ENCODE data around the gene RND3.

The RND3 gene

DNA sequence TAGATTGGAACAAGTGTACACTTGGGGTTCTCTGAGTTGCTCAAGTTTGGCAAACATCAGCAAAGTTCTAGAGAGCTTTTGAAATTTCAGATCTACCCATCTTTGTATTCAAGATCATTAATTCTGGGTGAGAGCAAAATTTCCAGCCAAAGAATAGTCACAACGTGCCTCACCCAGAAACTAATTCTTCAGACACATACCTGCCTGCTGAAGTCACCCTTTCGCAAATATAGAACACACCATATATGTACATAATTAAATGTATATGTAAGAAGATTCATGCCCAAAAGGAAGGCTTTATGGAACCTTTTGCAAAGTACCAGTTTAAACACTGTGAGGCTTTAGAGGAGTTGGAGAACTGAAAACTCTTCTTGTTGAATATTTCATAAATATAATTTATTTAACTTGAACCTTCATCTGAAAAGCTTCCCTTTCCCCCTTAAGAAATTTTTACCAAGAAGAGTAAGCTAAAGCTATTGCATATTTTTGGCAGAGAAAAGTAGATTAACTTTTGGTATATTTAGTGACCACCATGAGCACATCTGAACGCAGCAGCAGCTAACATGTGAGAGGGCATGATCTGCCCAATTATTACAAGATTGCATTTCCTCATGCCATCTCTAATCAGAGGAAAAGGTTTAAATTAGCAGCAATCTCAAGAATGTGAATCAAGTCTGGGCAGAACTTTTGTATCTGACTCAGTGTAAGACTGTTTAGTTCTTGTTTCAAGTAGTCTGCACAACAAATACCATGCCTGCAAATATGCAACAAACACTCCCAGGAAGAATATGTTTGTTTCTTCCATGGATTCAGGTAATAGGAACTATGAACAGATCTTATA, 8.2 kb downstream of the RND3 start:
- FAIRE-seq: no peak
- no peak for DNase-seq (ENCODE audit: insufficient read length, low spot score)
- TF ChIP-seq POU2F2 (IDR thresholded peaks at IDR 0.05; ENCODE audit: low read depth, low read length): no peak

DNA sequence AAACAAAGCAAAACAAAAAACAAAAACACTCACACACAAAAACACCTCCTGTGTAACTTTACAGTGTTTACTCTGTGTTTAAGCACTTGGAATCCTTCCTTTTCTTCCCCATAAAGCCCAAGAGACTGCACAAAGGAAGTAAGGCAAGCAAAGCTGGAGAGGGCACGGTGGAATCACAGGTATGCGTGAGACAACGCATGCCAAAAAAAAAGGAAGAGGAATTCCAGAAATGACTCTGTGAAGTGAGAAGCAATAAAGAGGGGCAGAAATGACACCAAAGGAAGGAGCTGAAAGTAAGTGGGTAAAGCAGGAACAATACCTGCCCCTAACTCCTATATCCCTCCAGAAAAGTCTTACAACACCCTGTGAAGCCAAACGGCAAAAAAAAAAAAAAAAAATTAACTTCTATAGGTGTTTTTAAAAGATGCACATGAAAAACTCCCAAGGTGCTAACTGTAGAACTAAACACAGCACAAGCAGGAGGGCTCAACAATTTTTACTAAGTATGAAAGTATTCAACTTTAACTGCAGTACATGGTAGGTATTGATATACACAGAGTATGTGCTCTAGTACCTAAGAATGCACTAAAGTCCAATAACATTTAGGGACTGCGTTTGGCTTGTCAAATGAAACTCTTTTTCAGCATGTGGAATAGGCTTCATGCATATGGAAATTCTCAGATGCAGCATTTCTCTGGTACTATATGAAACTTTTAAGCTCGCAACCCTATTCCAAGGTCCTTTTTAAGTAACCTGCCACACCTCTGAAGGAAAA, 9.1 kb downstream of the RND3 start:
- no peak for TF ChIP-seq POU2F2 (IDR thresholded peaks at IDR 0.05; ENCODE audit: low read depth, low read length)
- TF ChIP-seq POLR2A (IDR thresholded peaks at IDR 0.05; ENCODE audit: low read depth, low read length): no peak
- no peak for TF ChIP-seq SPI1 (IDR thresholded peaks at IDR 0.05; ENCODE audit: low read depth, low read length)
- TF ChIP-seq PAX5 (IDR thresholded peaks at IDR 0.05; ENCODE audit: insufficient read depth, low read length, severe bottlenecking): no peak
- no peak for TF ChIP-seq POLR2AphosphoS5 (IDR thresholded peaks at IDR 0.05; ENCODE audit: low read depth, low read length)
- TF ChIP-seq TAF1 (IDR thresholded peaks at IDR 0.05; ENCODE audit: low read depth, low read length): no peak
- no peak for DNase-seq (ENCODE audit: insufficient read length, low spot score)
- FAIRE-seq: no peak

DNA sequence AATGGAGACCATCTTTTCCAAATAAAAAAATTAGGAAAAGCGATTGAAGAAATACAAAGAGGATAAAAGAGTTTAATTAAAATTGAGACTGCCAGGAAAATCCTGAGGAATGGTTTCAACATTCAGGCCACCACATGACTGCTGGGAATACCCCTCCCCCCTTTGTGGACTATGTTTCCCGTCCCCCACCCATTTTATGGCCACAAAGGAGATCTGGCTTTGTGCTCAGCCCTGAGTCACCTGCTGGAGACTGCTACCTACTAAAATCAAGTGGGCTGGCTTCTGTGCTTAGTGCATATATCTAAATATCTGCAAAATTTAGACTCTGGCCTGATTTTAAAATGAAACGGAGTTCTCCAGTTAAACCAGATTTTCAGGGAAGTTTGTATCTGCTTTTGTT, 10.1 kb downstream of the RND3 start:
- FAIRE-seq (no peak), DNase-seq (ENCODE audit: insufficient read length, low spot score) (no peak)
- no peak for TF ChIP-seq SPI1 (IDR thresholded peaks at IDR 0.05; ENCODE audit: low read depth, low read length)
- no peak for TF ChIP-seq POU2F2 (IDR thresholded peaks at IDR 0.05; ENCODE audit: low read depth, low read length)
- no peak for TF ChIP-seq TAF1 (IDR thresholded peaks at IDR 0.05; ENCODE audit: low read depth, low read length)
- TF ChIP-seq POLR2AphosphoS5 (IDR thresholded peaks at IDR 0.05; ENCODE audit: low read depth, low read length): no peak

DNA sequence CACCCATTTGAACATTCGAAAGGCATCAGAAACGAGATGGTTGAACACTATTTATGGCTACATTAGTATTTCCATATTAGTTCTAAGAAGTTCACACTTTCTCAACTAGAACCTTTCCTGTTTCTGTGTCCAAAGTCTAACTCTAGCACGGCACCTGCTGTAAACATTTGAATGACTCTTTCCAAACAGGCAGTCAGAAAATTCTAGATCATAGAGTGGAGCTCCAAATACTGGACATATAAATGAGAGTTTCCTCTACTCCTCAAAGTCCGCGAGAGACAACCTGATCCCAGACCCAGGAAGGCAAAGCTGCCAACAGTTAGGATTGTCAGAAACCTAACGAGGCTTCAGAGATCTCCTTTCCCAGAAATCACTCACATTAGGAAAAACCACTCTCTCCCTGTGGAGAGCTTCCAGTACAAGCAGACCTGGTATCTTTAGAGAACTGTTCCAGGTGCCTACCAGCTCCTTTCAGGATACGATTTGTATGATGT, 10.6 kb downstream of the RND3 start:
- DNase-seq (ENCODE audit: insufficient read length, low spot score) (no peak), FAIRE-seq (no peak)
- TF ChIP-seq PAX5 (IDR thresholded peaks at IDR 0.05; ENCODE audit: insufficient read depth, low read length, severe bottlenecking) (no peak), TAF1 (IDR thresholded peaks at IDR 0.05; ENCODE audit: low read depth, low read length) (no peak)

DNA sequence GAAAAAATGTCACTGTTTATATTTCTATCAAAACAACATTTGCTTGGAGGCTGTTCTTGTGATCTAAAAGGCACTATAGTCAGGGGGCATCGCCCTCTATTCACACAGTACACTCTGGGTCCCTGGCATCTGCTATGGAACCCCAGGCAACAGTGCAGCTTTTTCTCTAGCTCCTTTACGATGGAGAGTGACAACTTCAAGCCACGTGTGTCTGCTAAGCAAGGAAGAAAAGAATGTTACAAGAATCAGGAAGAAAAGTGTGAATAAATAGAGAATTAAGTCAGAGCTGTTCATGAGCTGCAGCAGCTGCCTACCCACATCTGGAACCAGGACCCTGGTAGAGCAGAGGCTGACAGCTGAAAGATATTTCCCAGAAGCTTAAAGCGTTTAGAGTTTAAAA, 11.2 kb downstream of the RND3 start:
- no peak for FAIRE-seq
- TF ChIP-seq SPI1 (IDR thresholded peaks at IDR 0.05; ENCODE audit: low read depth, low read length) (no peak), PAX5 (IDR thresholded peaks at IDR 0.05; ENCODE audit: insufficient read depth, low read length, severe bottlenecking) (no peak), TAF1 (IDR thresholded peaks at IDR 0.05; ENCODE audit: low read depth, low read length) (no peak), POLR2AphosphoS5 (IDR thresholded peaks at IDR 0.05; ENCODE audit: low read depth, low read length) (no peak), POU2F2 (IDR thresholded peaks at IDR 0.05; ENCODE audit: low read depth, low read length) (no peak), POLR2A (IDR thresholded peaks at IDR 0.05; ENCODE audit: low read depth, low read length) (no peak)
- no peak for DNase-seq (ENCODE audit: insufficient read length, low spot score)

DNA sequence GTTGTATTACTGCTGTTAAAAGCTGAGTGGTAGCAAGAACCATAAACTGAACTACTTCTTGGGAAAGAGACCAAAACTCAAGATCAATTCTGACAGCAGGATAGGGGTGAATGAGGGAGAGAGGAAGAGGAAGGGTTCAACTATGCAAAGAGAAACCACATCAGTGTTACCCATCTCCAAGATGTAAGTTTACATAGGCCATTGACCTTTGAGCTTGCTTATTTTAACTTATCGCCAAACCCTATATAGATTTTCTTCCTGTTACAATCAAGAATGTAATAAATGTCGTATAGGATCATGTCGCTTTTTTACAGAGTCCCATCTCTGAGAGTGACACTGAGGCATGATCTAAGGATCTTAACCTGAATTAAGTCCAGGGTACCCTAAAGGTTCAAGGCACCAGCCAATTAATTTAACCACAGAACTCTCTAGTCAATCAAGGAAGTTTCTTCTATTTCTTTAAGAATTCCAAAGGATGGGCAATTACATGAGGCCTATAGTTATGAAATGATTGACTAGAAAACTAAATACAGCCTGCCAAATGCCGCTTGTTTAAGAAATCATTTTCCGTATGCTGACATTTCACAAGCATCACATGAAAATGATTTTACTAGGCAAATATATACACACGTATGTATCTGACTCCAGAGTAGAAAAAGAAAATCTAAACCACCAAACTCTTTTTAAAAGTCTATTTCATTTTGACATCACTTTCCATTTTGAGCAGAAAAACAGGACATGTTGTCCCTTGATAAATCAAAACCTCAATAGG, 11.8 kb downstream of the RND3 start:
- no peak for TF ChIP-seq POLR2A (IDR thresholded peaks at IDR 0.05; ENCODE audit: low read depth, low read length)
- no peak for TF ChIP-seq POLR2AphosphoS5 (IDR thresholded peaks at IDR 0.05; ENCODE audit: low read depth, low read length)
- no peak for TF ChIP-seq POU2F2 (IDR thresholded peaks at IDR 0.05; ENCODE audit: low read depth, low read length)
- no peak for TF ChIP-seq PAX5 (IDR thresholded peaks at IDR 0.05; ENCODE audit: insufficient read depth, low read length, severe bottlenecking)
- TF ChIP-seq TAF1 (IDR thresholded peaks at IDR 0.05; ENCODE audit: low read depth, low read length): no peak
- no peak for TF ChIP-seq SPI1 (IDR thresholded peaks at IDR 0.05; ENCODE audit: low read depth, low read length)
- no peak for DNase-seq (ENCODE audit: insufficient read length, low spot score)
- no peak for FAIRE-seq

DNA sequence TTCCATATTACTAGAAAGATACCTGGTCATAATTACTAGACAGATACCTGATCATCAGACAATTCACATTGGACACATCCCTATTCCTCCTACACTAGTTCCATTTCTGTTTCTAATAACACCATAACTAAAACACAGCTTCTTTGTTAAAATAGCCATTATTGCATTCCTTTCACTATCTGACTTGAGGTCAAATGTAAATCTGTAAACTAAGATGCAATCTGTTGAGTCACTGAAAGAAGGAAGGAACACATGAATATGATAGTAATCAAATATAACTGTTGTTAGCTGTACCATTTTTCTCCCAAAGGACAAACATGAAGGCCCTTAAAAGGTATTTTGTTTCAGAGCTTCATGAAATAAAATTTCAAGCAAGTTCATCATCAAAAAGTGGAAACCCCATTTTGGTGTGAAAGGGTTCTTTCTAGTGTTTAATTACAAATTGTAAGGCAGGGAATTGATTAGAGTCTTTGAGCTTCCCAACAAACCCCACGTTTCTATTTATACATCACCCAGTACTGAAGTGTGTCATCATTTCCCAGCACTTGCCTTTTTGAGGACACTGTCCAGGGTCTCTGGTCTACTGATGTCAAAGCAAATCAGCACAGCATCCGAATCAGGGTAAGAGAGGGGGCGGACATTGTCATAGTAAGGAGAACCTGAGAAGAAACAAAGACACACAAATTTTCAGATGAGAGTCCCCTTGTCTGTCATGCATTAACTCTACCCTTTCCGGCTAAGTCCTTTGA, 13.0 kb downstream of the RND3 start:
- TF ChIP-seq TAF1 (IDR thresholded peaks at IDR 0.05; ENCODE audit: low read depth, low read length): no peak
- TF ChIP-seq SPI1 (IDR thresholded peaks at IDR 0.05; ENCODE audit: low read depth, low read length): no peak
- DNase-seq (ENCODE audit: insufficient read length, low spot score): no peak
- FAIRE-seq: no peak

DNA sequence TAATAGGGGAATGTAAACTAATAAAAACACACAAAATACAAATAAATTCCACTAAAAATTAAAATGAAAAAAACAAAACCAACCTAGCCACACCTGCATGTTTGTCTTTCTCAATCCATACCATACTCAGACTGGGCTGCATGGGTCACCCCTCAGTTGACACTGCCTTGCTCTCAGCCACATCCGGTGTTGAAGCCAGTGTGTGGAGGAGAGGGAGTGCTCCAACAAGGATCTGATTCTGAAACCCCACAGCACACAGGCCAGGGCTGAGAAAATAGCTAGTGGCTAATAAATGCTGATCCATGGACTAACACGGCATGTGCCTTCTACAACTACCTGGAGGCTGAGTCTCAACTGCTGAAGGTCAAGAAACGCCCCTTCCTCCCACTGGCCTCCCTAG, 13.7 kb downstream of the RND3 start:
- DNase-seq (ENCODE audit: insufficient read length, low spot score) (no peak), FAIRE-seq (no peak)
- TF ChIP-seq POU2F2 (IDR thresholded peaks at IDR 0.05; ENCODE audit: low read depth, low read length) (no peak), PAX5 (IDR thresholded peaks at IDR 0.05; ENCODE audit: insufficient read depth, low read length, severe bottlenecking) (no peak), POLR2A (IDR thresholded peaks at IDR 0.05; ENCODE audit: low read depth, low read length) (no peak), POLR2AphosphoS5 (IDR thresholded peaks at IDR 0.05; ENCODE audit: low read depth, low read length) (no peak), TAF1 (IDR thresholded peaks at IDR 0.05; ENCODE audit: low read depth, low read length) (no peak), SPI1 (IDR thresholded peaks at IDR 0.05; ENCODE audit: low read depth, low read length) (no peak)

DNA sequence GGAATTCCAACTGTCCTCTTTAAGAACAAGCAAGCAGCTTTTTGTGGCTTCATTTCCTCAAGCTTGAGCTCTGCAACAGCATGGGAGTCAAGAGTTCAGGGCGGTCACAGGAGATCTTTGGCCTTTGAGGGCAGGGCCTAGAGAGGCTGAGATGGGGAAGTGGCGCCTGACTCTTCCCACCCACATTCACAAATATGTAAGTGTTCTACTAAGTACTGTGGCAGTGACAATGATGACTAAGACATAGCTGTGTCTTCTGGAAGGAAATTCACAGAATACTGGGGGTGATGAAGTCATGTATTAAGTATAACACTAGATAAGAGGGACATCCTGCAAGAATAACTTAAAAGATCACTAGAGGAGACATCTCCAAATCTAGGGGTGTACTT, 15.0 kb downstream of the RND3 start:
- no peak for TF ChIP-seq POLR2AphosphoS5 (IDR thresholded peaks at IDR 0.05; ENCODE audit: low read depth, low read length)
- no peak for TF ChIP-seq PAX5 (IDR thresholded peaks at IDR 0.05; ENCODE audit: insufficient read depth, low read length, severe bottlenecking)
- TF ChIP-seq POLR2A (IDR thresholded peaks at IDR 0.05; ENCODE audit: low read depth, low read length): no peak
- no peak for TF ChIP-seq TAF1 (IDR thresholded peaks at IDR 0.05; ENCODE audit: low read depth, low read length)
- TF ChIP-seq SPI1 (IDR thresholded peaks at IDR 0.05; ENCODE audit: low read depth, low read length): peak; percentile 24; the same call in 1 of the 2 replicates
- no peak for TF ChIP-seq POU2F2 (IDR thresholded peaks at IDR 0.05; ENCODE audit: low read depth, low read length)
- DNase-seq (ENCODE audit: insufficient read length, low spot score) (no peak), FAIRE-seq (no peak)
